Stimulated activated CD4-positive, alpha-beta T cell treated with anti-CD3 and anti-CD28 coated beads, Interleukin-1b, Interleukin-23, amount 100 ng/mL, for 1 hour (primary cell): ENCODE results near the gene TNFAIP8.

Experiments
- DNase-seq, 2 donors: peaks; one replicate each; pipeline ENCODE4 v3.0.0-alpha.2; 2020; ENCODE audit warnings: low read depth in 2 of 2

The TNFAIP8 gene

GRCh38 chr5:119346394-119346793 is 9.4 kb upstream of the TNFAIP8 start:
- no peak for DNase-seq

- DNase-seq: no peak
Observed at GRCh38 chr5:119347574-119347973, 8.2 kb upstream of the TNFAIP8 start.

GRCh38 chr5:119347991-119348390 is 7.8 kb upstream of the TNFAIP8 start:
- DNase-seq: no peak

GRCh38 chr5:119353213-119353612 is 2.6 kb upstream of the TNFAIP8 start:
- DNase-seq: no peak

- no peak for DNase-seq
Observed at GRCh38 chr5:119353686-119354366, 2.0 kb upstream of the TNFAIP8 start.

GRCh38 chr5:119354537-119355243 is 1.1 kb upstream of the TNFAIP8 start:
- no peak for DNase-seq

- no peak for DNase-seq
Observed at GRCh38 chr5:119355244-119355638, 578 bp upstream of the TNFAIP8 start.

- DNase-seq: no peak
Observed at GRCh38 chr5:119356612-119357188, 881 bp downstream of the TNFAIP8 start.

- DNase-seq: no peak
Observed at GRCh38 chr5:119357270-119357669, 1.5 kb downstream of the TNFAIP8 start.

GRCh38 chr5:119357808-119358529 is 2.1 kb downstream of the TNFAIP8 start:
- no peak for DNase-seq

GRCh38 chr5:119358530-119358900 is 2.7 kb downstream of the TNFAIP8 start:
- no peak for DNase-seq

GRCh38 chr5:119358901-119359603 is 3.2 kb downstream of the TNFAIP8 start:
- no peak for DNase-seq

- no peak for DNase-seq
Observed at GRCh38 chr5:119359737-119360413, 4.1 kb downstream of the TNFAIP8 start.

GRCh38 chr5:119360905-119361593 is 5.2 kb downstream of the TNFAIP8 start:
- DNase-seq: no peak

- DNase-seq: no peak
Observed at GRCh38 chr5:119361594-119362125, 5.8 kb downstream of the TNFAIP8 start.

GRCh38 chr5:119362714-119363113 is 6.9 kb downstream of the TNFAIP8 start:
- DNase-seq: no peak

GRCh38 chr5:119363271-119363670 is 7.5 kb downstream of the TNFAIP8 start:
- DNase-seq: no peak

- DNase-seq: no peak
Observed at GRCh38 chr5:119363936-119364335, 8.1 kb downstream of the TNFAIP8 start.

GRCh38 chr5:119365847-119366539 is 10.2 kb downstream of the TNFAIP8 start:
- no peak for DNase-seq

GRCh38 chr5:119366540-119366881 is 10.7 kb downstream of the TNFAIP8 start:
- DNase-seq: no peak
